K562 (cell line): Measurements from ENCODE around the gene POU2AF3. TPM values are rescaled to one million over a fixed set of nuclear protein-coding genes. Genes with fewer than 3 reads are reported as not detected.

Experiments used
- ATAC-seq: fragments of 200-7000 bp; cut with Tn5 transposase; 3 replicates; pipeline ENCODE4 v1.9.1; 2020; ENCODE audit warnings: moderate library complexity
- BruUV-seq: library from RNA; stranded (reverse); fragments of 400-500 nt; replicated peaks from 2 replicates; lab custom pipeline; 2021; lab: Mats Ljungman, UMichigan
- CTCF ChIA-PET: fragments of 300-600 bp; formaldehyde crosslinking; extraction: SDS; loops from one replicate; lab custom pipeline; 2021; ENCODE audit warnings: low intra/inter-chr PET ratio; lab: Yijun Ruan, JAX
- POLR2A ChIA-PET: fragments of 300-600, 350-650 bp; sonication (Branson Sonifier 250); formaldehyde crosslinking; extraction: SDS; loops from one replicate; lab custom pipeline; 2021; ENCODE audit warnings: antibody characterized with exemption, inconsistent platforms; lab: Yijun Ruan, JAX
- DNase-seq, 4 experiments: peaks; one replicate each; pipeline versions ENCODE4 v3.0.0 to v3.0.0-alpha.2; 2011 to 2018; ENCODE audit warnings: low spot score in 3 of 4, mixed read lengths in 3 of 4; ENCODE audit errors: extremely low read depth in 1 of 4
- FAIRE-seq: peaks from 2 replicates; lab custom pipeline; 2011; peaks lifted over from hg19 to GRCh38; lab: Jason Lieb, UNC
- H2AFZ ChIP-seq: 2 replicates; pipeline ENCODE4 v1.6.0; 2011; ENCODE audit warnings: low read depth, low read length, control low read depth, inconsistent platforms
- H3K27ac ChIP-seq: fragments of 200-600 bp; 3 replicates; pipeline ENCODE4 v1.8.0; 2011; ENCODE audit warnings: low read depth, mild to moderate bottlenecking, control low read depth, inconsistent platforms, low read length, moderate library complexity, mixed read lengths; ENCODE audit errors: extremely low read depth
- H3K27me3 ChIP-seq, 2 experiments: fragments of 300-600 bp in 1 of 2; 2 replicates in 1 of 2; 3 replicates in 1 of 2; pipeline versions ENCODE4 v1.6.0 to v1.8.0; 2011; ENCODE audit warnings: inconsistent platforms in 2 of 2, low read length in 2 of 2, mild to moderate bottlenecking in 1 of 2, mixed read lengths in 1 of 2, moderate library complexity in 1 of 2; ENCODE audit not compliant: control insufficient read depth in 2 of 2, insufficient read depth in 2 of 2
- H3K36me3 ChIP-seq: fragments of 300-600 bp; 3 replicates; pipeline ENCODE4 v1.8.0; 2011; ENCODE audit warnings: mild to moderate bottlenecking, low read length, inconsistent platforms; ENCODE audit not compliant: control insufficient read depth, insufficient read depth
- H3K4me1 ChIP-seq, 2 experiments: fragments of 200-600 bp in 1 of 2; replicated peaks in 1 of 2; 2 replicates in 1 of 2; 3 replicates in 1 of 2; pipeline versions ENCODE4 v1.5.1 to v1.8.0; 2011; ENCODE audit warnings: inconsistent platforms in 2 of 2, low read length in 2 of 2, mild to moderate bottlenecking in 1 of 2, mixed read lengths in 1 of 2, moderate library complexity in 1 of 2; ENCODE audit not compliant: control insufficient read depth in 2 of 2, insufficient read depth in 2 of 2
- H3K4me2 ChIP-seq: 2 replicates; pipeline ENCODE4 v1.6.1; 2011; ENCODE audit warnings: low read length, control low read depth, inconsistent platforms, mixed read lengths; ENCODE audit not compliant: insufficient read depth
- H3K4me3 ChIP-seq: fragments of 200-600 bp; sonication (generic), shearing (Covaris generic); 2 replicates; pipeline ENCODE4 v1.5.1; 2016; ENCODE audit warnings: control low read depth, inconsistent platforms
- H3K79me2 ChIP-seq: fragments of 200-600 bp; 3 replicates; pipeline ENCODE4 v1.8.0; 2011; ENCODE audit warnings: low read length, inconsistent platforms; ENCODE audit not compliant: control insufficient read depth, insufficient read depth
- H3K9ac ChIP-seq, 2 experiments: 2 replicates each; pipeline versions ENCODE4 v1.6.0 to v1.6.1; 2011; ENCODE audit warnings: low read depth in 2 of 2, low read length in 2 of 2, control low read depth in 1 of 2, inconsistent platforms in 1 of 2, mild to moderate bottlenecking in 1 of 2, mixed read lengths in 1 of 2; ENCODE audit not compliant: insufficient read depth in 1 of 2
- H3K9me1 ChIP-seq: one replicate; pipeline ENCODE4 v1.6.0; 2011; ENCODE audit warnings: inconsistent platforms, mild to moderate bottlenecking, low read length, moderate library complexity; ENCODE audit not compliant: control insufficient read depth, insufficient read depth
- H3K9me3 ChIP-seq: replicated peaks from 2 replicates; pipeline ENCODE4 v1.5.1; 2011; ENCODE audit warnings: low read depth, low read length, inconsistent platforms; ENCODE audit not compliant: control insufficient read depth, insufficient read depth
- H4K20me1 ChIP-seq: replicated peaks from 2 replicates; pipeline ENCODE4 v1.6.1; 2011; ENCODE audit warnings: low read length, inconsistent platforms, mixed read lengths; ENCODE audit not compliant: control insufficient read depth, insufficient read depth
- EZH2 ChIP-seq: IDR thresholded peaks from 2 replicates; pipeline ENCODE4 v1.6.1; 2012; ENCODE audit warnings: low read depth, mild to moderate bottlenecking, inconsistent platforms, low read length, borderline replicate concordance
- GABPB2 ChIP-seq: fragments of 250-450 bp; sonication (Bioruptor Pico); conservative IDR thresholded peaks from 2 replicates; pipeline ENCODE4 v1.5.1; 2021; ENCODE audit warnings: mild to moderate bottlenecking
- RHOXF2B ChIP-seq: fragments of 250-450 bp; sonication (Bioruptor Pico); conservative IDR thresholded peaks from 2 replicates; pipeline ENCODE4 v1.5.1; 2021
- ZNF253 ChIP-seq: fragments of 250-450 bp; sonication (Bioruptor Pico); conservative IDR thresholded peaks from 2 replicates; pipeline ENCODE4 v1.6.1; 2021; ENCODE audit warnings: mild to moderate bottlenecking
- WGBS: fragments of 100-300 bp; shearing (Covaris generic); methylation state at CpG from one replicate; pipeline ENCODE4 v1.1.6; 2016; ENCODE audit warnings: low coverage, mixed read lengths; ENCODE audit not compliant: insufficient coverage; ENCODE audit errors: missing lambda C conversion rate; 5-methylcytosine and 5-hydroxymethylcytosine counted together
- in situ Hi-C: fragments of 300-500 bp; cut with MboI; formaldehyde crosslinking; loops from 4 replicates; pipeline ENCODE4 v1.15.0; 2018; ENCODE audit warnings: inconsistent platforms, mixed read lengths
- intact Hi-C: fragments of 100-400 bp; cut with micrococcal nuclease; formaldehyde crosslinking; loops from 2 replicates; pipeline ENCODE4 v1.14.2; 2022
- polyA plus RNA-seq, 8 experiments: library from polyadenylated mRNA; depleted of rRNA in 4 of 8; stranded (reverse) in 5 of 8; unstranded in 3 of 8; fragments of >200 nt; fragmentation: Nextera tagmentation in 2 of 8; fragmentation: Illumina TruSeq in 1 of 8; extraction: Ambion mirVana in 2 of 8; extraction: Trizol in 1 of 8; gene quantifications; 2 replicates each; pipeline versions ENCODE4 v1.2.1 to v1.2.3, GENCODE V29; 2011 to 2014; ENCODE audit warnings: inconsistent platforms in 1 of 8, missing spikeins in 1 of 8
- total RNA-seq, 7 experiments: library from RNA; depleted of rRNA in 6 of 7; stranded (reverse); fragments of >200 nt in 6 of 7; fragmentation: Illumina TruSeq in 2 of 7; extraction: Trizol in 2 of 7; gene quantifications; 2 replicates each; pipeline versions ENCODE4 v1.2.1 to v1.2.3, GENCODE V29; 2011 to 2021; ENCODE audit warnings: low replicate concordance in 1 of 7

Gene POU2AF3
- total and polyA plus RNA-seq, 9 of the 15 experiments (the other 6 are each of a cell fraction or from before 2014, with no cell fraction given), result not detected

DNA sequence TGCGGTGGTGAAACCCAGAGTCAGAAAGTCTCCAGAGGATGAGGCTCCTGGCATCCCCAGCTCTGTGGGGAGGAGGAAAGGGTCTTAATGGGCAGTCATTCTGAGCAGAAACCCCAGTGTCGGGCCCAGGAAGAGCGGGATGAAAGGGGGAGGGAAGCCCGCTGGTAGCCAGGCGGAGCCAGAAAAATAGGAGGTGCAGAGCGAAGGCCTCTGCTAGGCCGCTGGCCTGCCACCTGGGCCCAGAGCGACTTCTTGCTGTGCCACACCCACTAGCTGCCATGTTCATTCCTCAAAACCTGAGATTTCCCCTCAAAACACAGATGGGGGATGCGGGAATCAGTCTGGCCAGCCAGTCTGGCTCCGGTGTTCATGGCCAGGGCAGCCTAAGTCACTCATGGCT, 650 bp upstream of the POU2AF3 start:
- Histone ChIP-seq H3K4me1 (peaks cover 0 to 9% of the 10 kb centered on the region in 2 experiments; a peak in 1 of 5 replicates), H3K9me3 (no peaks in the 10 kb centered on the region), H3K27ac (no peak overlapping the region)
- DNase-seq, result no peak
- TF ChIP-seq RHOXF2B (CRISPR knock-in tag), result no peak
- no peak for TF ChIP-seq EZH2
- no peak for TF ChIP-seq GABPB2 (CRISPR knock-in tag)
- no peak for TF ChIP-seq ZNF253 (CRISPR knock-in tag)
- TF ChIP-seq, all 486 proteins: peak for 0
- ChIA-PET CTCF (no interaction called here), POLR2A (no interaction called here)
- no peak overlapping the region for H3K4me2 ChIP-seq
- H4K20me1 ChIP-seq, result peaks cover 3% of the 10 kb centered on the region; the same call in 1 of the 2 replicates
- no peak for FAIRE-seq
- H2AFZ ChIP-seq, result no peak overlapping the region
- no peak; the same call in 2 of the 3 replicates for ATAC-seq
- H3K9ac ChIP-seq, result no peak overlapping the region
- no peak overlapping the region for H3K4me3 ChIP-seq
- peaks cover 2 to 28% of the 10 kb centered on the region in 2 experiments; a peak in 3 of 5 replicates for H3K27me3 ChIP-seq
- BruUV-seq, result no TSS peak
- no peaks in the 10 kb centered on the region for H3K36me3 ChIP-seq
- H3K9me1 ChIP-seq, result no peaks in the 10 kb centered on the region
- H3K79me2 ChIP-seq, result no peaks in the 10 kb centered on the region
- in situ Hi-C loops, result no loop called here
- intact Hi-C loops, result no loop called here
- WGBS, result 1% methylated on average over 10 of the region's 10 CpGs
